BLaER1 (cell line): ENCODE results near the gene TIMM10.

ENCODE experiments used
- H3K27ac ChIP-seq: shearing (Covaris generic); formaldehyde crosslinking; 2 replicates; pipeline ENCODE4 v1.8.1; 2022
- H3K27me3 ChIP-seq: shearing (Covaris generic); formaldehyde crosslinking; 2 replicates; pipeline ENCODE4 v1.8.1; 2022
- H3K36me3 ChIP-seq: shearing (Covaris generic); formaldehyde crosslinking; 2 replicates; pipeline ENCODE4 v1.8.1; 2022
- H3K4me1 ChIP-seq: shearing (Covaris generic); formaldehyde crosslinking; 2 replicates; pipeline ENCODE4 v1.8.1; 2022
- H3K4me2 ChIP-seq: shearing (Covaris generic); formaldehyde crosslinking; 2 replicates; pipeline ENCODE4 v1.8.1; 2022
- H3K4me3 ChIP-seq: shearing (Covaris generic); formaldehyde crosslinking; 2 replicates; pipeline ENCODE4 v1.8.1; 2022
- H3K9ac ChIP-seq: shearing (Covaris generic); formaldehyde crosslinking; 2 replicates; pipeline ENCODE4 v1.8.1; 2022
- H3K9me3 ChIP-seq: shearing (Covaris generic); formaldehyde crosslinking; 2 replicates; pipeline ENCODE4 v1.8.1; 2022
- H4K20me1 ChIP-seq: shearing (Covaris generic); formaldehyde crosslinking; 2 replicates; pipeline ENCODE4 v1.8.1; 2022
- Cebpa-rat ChIP-seq: shearing (Covaris generic); IDR thresholded peaks from 2 replicates; pipeline ENCODE4 v1.8.1; 2022

TIMM10 gene

GRCh38 chr11:57487021-57487778 lies 43.4 kb downstream of the TIMM10 start:
- peaks cover 37% of the 10 kb centered on the region for H3K4me1 ChIP-seq
- H4K20me1 ChIP-seq = no peaks in the 10 kb centered on the region
- peak overlapping the region; percentile 15; the same call in 1 of the 2 replicates for H3K27ac ChIP-seq
- no peaks in the 10 kb centered on the region for H3K27me3 ChIP-seq
- no peak overlapping the region for H3K9ac ChIP-seq
- H3K4me2 ChIP-seq = no peak overlapping the region
- H3K36me3 ChIP-seq = peaks cover 71% of the 10 kb centered on the region
- TF ChIP-seq Cebpa-rat = no peak
- no peak overlapping the region for H3K4me3 ChIP-seq
- H3K9me3 ChIP-seq = no peaks in the 10 kb centered on the region

GRCh38 chr11:57485217-57485990 lies 45.1 kb downstream of the TIMM10 start:
- Histone ChIP-seq H3K4me1 (peaks cover 54% of the 10 kb centered on the region), H4K20me1 (no peaks in the 10 kb centered on the region), H3K9me3 (no peaks in the 10 kb centered on the region), H3K27me3 (no peaks in the 10 kb centered on the region), H3K4me3 (0 out of 2 replicates have a peak overlapping the region, but pooled peaks have one; percentile 71), H3K27ac (peak overlapping the region; percentile 97), H3K36me3 (peaks cover 54% of the 10 kb centered on the region), H3K4me2 (peak overlapping the region; percentile 99), H3K9ac (peak overlapping the region; percentile 89)
- TF ChIP-seq Cebpa-rat = no peak

- Histone ChIP-seq H3K27me3 (no peaks in the 10 kb centered on the region), H4K20me1 (no peaks in the 10 kb centered on the region), H3K9ac (peak overlapping the region; percentile 89), H3K36me3 (peaks cover 43% of the 10 kb centered on the region), H3K27ac (peak overlapping the region; percentile 97), H3K4me1 (peaks cover 64% of the 10 kb centered on the region), H3K4me2 (peak overlapping the region; percentile 99), H3K4me3 (peak overlapping the region; percentile 71), H3K9me3 (no peaks in the 10 kb centered on the region)
- TF ChIP-seq Cebpa-rat = no peak
Observed at GRCh38 chr11:57484141-57484710, 46.3 kb downstream of the TIMM10 start.

- Histone ChIP-seq H3K4me3 (peak overlapping the region; percentile 71), H4K20me1 (no peaks in the 10 kb centered on the region), H3K9ac (peak overlapping the region; percentile 89), H3K4me1 (peaks cover 70% of the 10 kb centered on the region), H3K4me2 (peak overlapping the region; percentile 99), H3K27ac (peak overlapping the region; percentile 97), H3K9me3 (no peaks in the 10 kb centered on the region), H3K36me3 (peaks cover 36% of the 10 kb centered on the region), H3K27me3 (no peaks in the 10 kb centered on the region)
- no peak for TF ChIP-seq Cebpa-rat
Observed at GRCh38 chr11:57483562-57483918, 47.0 kb downstream of the TIMM10 start.

GRCh38 chr11:57482782-57483561 lies 47.6 kb downstream of the TIMM10 start:
- H3K4me3 ChIP-seq = peak overlapping the region; percentile 71
- H3K4me1 ChIP-seq = peaks cover 76% of the 10 kb centered on the region
- TF ChIP-seq Cebpa-rat = no peak
- no peaks in the 10 kb centered on the region for H3K27me3 ChIP-seq
- peak overlapping the region; percentile 99 for H3K4me2 ChIP-seq
- H3K9me3 ChIP-seq = no peaks in the 10 kb centered on the region
- H3K36me3 ChIP-seq = peaks cover 30% of the 10 kb centered on the region
- peak overlapping the region; percentile 97 for H3K27ac ChIP-seq
- no peaks in the 10 kb centered on the region for H4K20me1 ChIP-seq
- H3K9ac ChIP-seq = peak overlapping the region; percentile 89

GRCh38 chr11:57481915-57482781 lies 48.4 kb downstream of the TIMM10 start:
- Histone ChIP-seq H3K36me3 (peaks cover 22% of the 10 kb centered on the region), H3K9ac (peak overlapping the region; percentile 89), H3K27ac (peak overlapping the region; percentile 97), H4K20me1 (no peaks in the 10 kb centered on the region), H3K4me2 (peak overlapping the region; percentile 99), H3K4me3 (peak overlapping the region; percentile 71), H3K9me3 (no peaks in the 10 kb centered on the region), H3K4me1 (peaks cover 84% of the 10 kb centered on the region), H3K27me3 (no peaks in the 10 kb centered on the region)
- no peak for TF ChIP-seq Cebpa-rat

GRCh38 chr11:57481315-57481714 lies 49.2 kb downstream of the TIMM10 start:
- H4K20me1 ChIP-seq = no peaks in the 10 kb centered on the region
- no peak for TF ChIP-seq Cebpa-rat
- peak overlapping the region; percentile 99 for H3K4me2 ChIP-seq
- H3K4me3 ChIP-seq = peak overlapping the region; percentile 71; the same call in 1 of the 2 replicates
- H3K27ac ChIP-seq = peak overlapping the region; percentile 37
- no peaks in the 10 kb centered on the region for H3K9me3 ChIP-seq
- H3K4me1 ChIP-seq = peaks cover 92% of the 10 kb centered on the region
- peak overlapping the region; percentile 89; the same call in 1 of the 2 replicates for H3K9ac ChIP-seq
- peaks cover 5% of the 10 kb centered on the region; the same call in 1 of the 2 replicates for H3K27me3 ChIP-seq
- peaks cover 15% of the 10 kb centered on the region for H3K36me3 ChIP-seq

GRCh38 chr11:57480409-57481137 lies 50.0 kb downstream of the TIMM10 start:
- Histone ChIP-seq H3K4me1 (peaks cover 92% of the 10 kb centered on the region), H3K36me3 (peaks cover 8% of the 10 kb centered on the region), H3K4me2 (peak overlapping the region; percentile 99), H3K27me3 (peaks cover 9% of the 10 kb centered on the region; the same call in 1 of the 2 replicates), H4K20me1 (no peaks in the 10 kb centered on the region), H3K9me3 (no peaks in the 10 kb centered on the region), H3K4me3 (no peak overlapping the region), H3K27ac (peak overlapping the region; percentile 37; the same call in 1 of the 2 replicates), H3K9ac (no peak overlapping the region)
- TF ChIP-seq Cebpa-rat = no peak
